Activated B cell treated with CpG ODN at 0.5 μM for 24 hours (primary cell): Measurements from ENCODE around the gene LYPD5. TPM values are rescaled to one million over a fixed set of nuclear protein-coding genes. Genes with fewer than 3 reads are reported as not detected.

ENCODE experiments used
- ATAC-seq: fragments of 200-7000 bp; cut with Tn5 transposase; one replicate; pipeline ENCODE4 v1.10.0; 2021; ENCODE audit warnings: low read depth, mild to moderate bottlenecking, moderate library complexity
- CTCF ChIA-PET: fragments of 350-600 bp; sonication (Branson Sonifier 250); formaldehyde crosslinking; loops from one replicate; lab custom pipeline; 2021; ENCODE audit warnings: antibody characterized with exemption; lab: Charles Lee
- POLR2A ChIA-PET: fragments of 350-600 bp; sonication (Branson Sonifier 250); formaldehyde crosslinking; loops from one replicate; lab custom pipeline; 2021; ENCODE audit warnings: antibody characterized with exemption; lab: Charles Lee
- DNase-seq: peaks from one replicate; pipeline ENCODE4 v3.0.0; 2022
- H3K27ac Mint-ChIP-seq: one replicate; pipeline ENCODE4 v1.8.0; 2020; ENCODE audit warnings: mixed read lengths
- H3K27me3 Mint-ChIP-seq: one replicate; pipeline ENCODE4 v1.8.0; 2021; ENCODE audit warnings: mixed read lengths
- H3K36me3 Mint-ChIP-seq: one replicate; pipeline ENCODE4 v1.8.0; 2021; ENCODE audit warnings: low read depth, mixed read lengths
- H3K4me1 Mint-ChIP-seq: one replicate; pipeline ENCODE4 v1.8.0; 2021; ENCODE audit warnings: mixed read lengths
- H3K4me3 Mint-ChIP-seq: one replicate; pipeline ENCODE4 v1.8.0; 2020; ENCODE audit warnings: mild to moderate bottlenecking, mixed read lengths
- H3K9me3 Mint-ChIP-seq: one replicate; pipeline ENCODE4 v1.8.0; 2020; ENCODE audit warnings: mixed read lengths
- CTCF ChIP-seq: fragments of 200-600 bp; IDR thresholded peaks from one replicate; pipeline ENCODE4 v1.8.0; 2022; ENCODE audit warnings: antibody characterized with exemption, mild to moderate bottlenecking
- intact Hi-C: fragments of 100-400 bp; cut with micrococcal nuclease; formaldehyde crosslinking; loops from one replicate; pipeline ENCODE4 v1.15.1; 2024
- total RNA-seq: library from RNA; stranded (reverse); gene quantifications from 2 replicates; pipeline ENCODE4 v1.2.3, GENCODE V29; 2022

Gene LYPD5
- total RNA-seq, 1 donor from 2014 or later, result 0.44 TPM

GRCh38 chr19:43752287-43752875 is 49.9 kb downstream of the LYPD5 start:
- ChIA-PET POLR2A (interaction anchor here (0.6 to 24.7 kb wide), 5 partner anchors 14 to 461 kb away, joined by 4 to 661 read pairs (median 9); partner anchors contain the start of gene KCNN4), CTCF (interaction anchor here (1.2 to 4.0 kb wide), 6 partner anchors 7 to 57 kb away, joined by 3 to 33 read pairs (median 9); partner anchors contain the start of gene KCNN4)
- TF ChIP-seq CTCF, result no peak
- H3K27ac Mint-ChIP-seq, result peak overlapping the region; percentile 98
- ATAC-seq, result no peak
- peak overlapping the region; percentile 6 for H3K4me3 Mint-ChIP-seq
- intact Hi-C loops, result loop anchor here (2.0 kb wide), 1 partner anchor 56 kb away; no protein-coding TSS in a partner anchor
- DNase-seq, result no peak
- no peaks in the 10 kb centered on the region for H3K27me3 Mint-ChIP-seq
- no peaks in the 10 kb centered on the region for H3K9me3 Mint-ChIP-seq
- peaks cover 78% of the 10 kb centered on the region for H3K4me1 Mint-ChIP-seq
- peaks cover 54% of the 10 kb centered on the region for H3K36me3 Mint-ChIP-seq

DNA sequence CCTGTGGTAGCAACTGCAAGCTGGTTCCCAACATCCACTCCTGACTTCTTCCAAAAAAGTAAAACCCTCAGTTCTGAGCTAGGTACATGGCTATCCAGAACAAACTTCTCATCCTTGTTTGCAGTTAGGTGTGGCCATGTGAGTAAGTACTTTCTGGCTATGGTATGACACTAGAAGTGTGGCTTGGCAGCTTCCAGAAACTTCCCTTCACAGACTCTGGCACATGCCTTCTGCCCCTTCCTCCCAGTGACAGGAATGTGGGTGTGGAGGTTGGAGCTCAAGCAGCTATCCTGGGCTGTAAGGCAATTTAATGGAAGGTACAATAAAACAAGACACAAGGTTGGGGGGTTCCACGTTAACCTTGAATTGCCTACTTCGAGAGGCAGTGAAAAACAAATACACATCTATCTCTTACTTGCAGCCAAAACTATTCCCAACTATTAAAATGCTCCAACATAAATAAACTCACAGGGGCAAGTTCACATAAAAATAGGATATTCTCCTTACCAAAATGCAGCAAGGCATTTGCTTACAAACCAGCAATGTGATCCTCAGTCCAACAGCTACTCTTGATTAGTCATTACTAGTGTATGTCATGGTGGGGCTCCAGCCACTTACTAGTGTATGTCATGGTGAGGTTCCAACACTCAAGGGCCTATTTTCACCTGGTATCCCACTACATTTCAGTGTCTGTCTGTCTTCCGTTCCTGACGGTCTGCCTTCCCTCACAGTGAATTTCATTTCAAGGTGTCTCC is 50.6 kb downstream of the LYPD5 start:
- DNase-seq, result no peak
- Mint-ChIP-seq H3K4me3 (peak overlapping the region; percentile 6), H3K4me1 (peaks cover 74% of the 10 kb centered on the region), H3K27ac (peak overlapping the region; percentile 98), H3K27me3 (no peaks in the 10 kb centered on the region), H3K9me3 (no peaks in the 10 kb centered on the region), H3K36me3 (peaks cover 60% of the 10 kb centered on the region)
- intact Hi-C loops, result loop anchor here (2.0 kb wide), 1 partner anchor 57 kb away; no protein-coding TSS in a partner anchor
- no peak for ATAC-seq
- ChIA-PET POLR2A (interaction anchor here (0.6 to 24.7 kb wide), 4 partner anchors 14 to 1829 kb away, joined by 3 to 661 read pairs (median 179); partner anchors contain the start of genes KCNN4 and RELB), CTCF (interaction anchor here (1.7 to 4.0 kb wide), 3 partner anchors 14 to 33 kb away, joined by 4 to 33 read pairs (median 14); partner anchors contain the start of gene KCNN4)
- TF ChIP-seq CTCF, result no peak

GRCh38 chr19:43749898-43750297 is 52.3 kb downstream of the LYPD5 start:
- Mint-ChIP-seq H3K4me3 (no peak overlapping the region), H3K27me3 (no peaks in the 10 kb centered on the region), H3K9me3 (no peaks in the 10 kb centered on the region), H3K36me3 (peaks cover 71% of the 10 kb centered on the region), H3K4me1 (peaks cover 71% of the 10 kb centered on the region), H3K27ac (peak overlapping the region; percentile 98)
- no peak for DNase-seq
- no peak for TF ChIP-seq CTCF
- CTCF ChIA-PET, result interaction anchor here (1.0 to 1.3 kb wide), 2 partner anchors 17 to 35 kb away, joined by 3 to 5 read pairs; no protein-coding TSS in a partner anchor
- ATAC-seq, result no peak
- intact Hi-C loops, result loop anchor here (10.0 kb wide), 1 partner anchor 195 kb away; no protein-coding TSS in a partner anchor
- POLR2A ChIA-PET, result interaction anchor here (11.2 to 24.7 kb wide), 2 partner anchors 16 to 30 kb away, joined by 355 to 661 read pairs; partner anchors contain the start of gene KCNN4

DNA sequence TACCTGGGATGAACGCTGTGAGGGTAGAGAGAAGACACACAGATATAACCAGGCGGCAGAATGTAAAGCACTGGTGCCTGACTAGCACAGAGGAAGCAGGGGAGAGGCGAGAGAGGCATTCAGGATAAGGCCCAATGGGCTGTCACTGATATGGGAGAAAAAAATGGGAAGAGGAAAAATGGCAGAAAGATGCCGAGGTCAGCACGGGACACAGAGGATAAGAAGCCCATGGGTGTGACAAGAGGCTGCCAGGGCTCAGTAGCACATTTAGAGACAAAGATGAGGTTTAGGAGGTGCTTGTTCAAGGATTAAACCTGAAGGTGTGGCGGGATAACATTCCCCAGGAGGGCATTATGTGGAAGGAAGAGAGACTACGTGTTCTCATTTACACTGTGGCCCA is 53.1 kb downstream of the LYPD5 start:
- DNase-seq, result no peak
- TF ChIP-seq CTCF, result no peak
- peaks cover 74% of the 10 kb centered on the region for H3K36me3 Mint-ChIP-seq
- no peak for ATAC-seq
- peaks cover 70% of the 10 kb centered on the region for H3K4me1 Mint-ChIP-seq
- peak overlapping the region; percentile 9 for H3K4me3 Mint-ChIP-seq
- POLR2A ChIA-PET, result interaction anchor here (11.2 to 24.7 kb wide), 2 partner anchors 17 to 31 kb away, joined by 355 to 661 read pairs; partner anchors contain the start of gene KCNN4
- H3K27me3 Mint-ChIP-seq, result no peaks in the 10 kb centered on the region
- peak overlapping the region; percentile 90 for H3K27ac Mint-ChIP-seq
- no peaks in the 10 kb centered on the region for H3K9me3 Mint-ChIP-seq
- CTCF ChIA-PET, result interaction anchor here (1.3 kb wide), 1 partner anchor 36 kb away, joined by 5 read pairs; no protein-coding TSS in a partner anchor
- intact Hi-C loops, result loop anchor here (10.0 kb wide), 1 partner anchor 194 kb away; no protein-coding TSS in a partner anchor
